HG02798 (cell line): Measurements from ENCODE around the gene IDH3G.
"Not testable (repeated sequence)": the region's sequence is repeated elsewhere in the genome, so short reads cannot be mapped to it uniquely, and the experiment has no call there.

Source experiments
- ATAC-seq: cut with Tn5 transposase; IDR thresholded peaks from one replicate; pipeline ENCODE4 v1.9.1; 2021; ENCODE audit warnings: mild to moderate bottlenecking; ENCODE audit not compliant: unreplicated experiment, poor library complexity

Gene IDH3G

DNA sequence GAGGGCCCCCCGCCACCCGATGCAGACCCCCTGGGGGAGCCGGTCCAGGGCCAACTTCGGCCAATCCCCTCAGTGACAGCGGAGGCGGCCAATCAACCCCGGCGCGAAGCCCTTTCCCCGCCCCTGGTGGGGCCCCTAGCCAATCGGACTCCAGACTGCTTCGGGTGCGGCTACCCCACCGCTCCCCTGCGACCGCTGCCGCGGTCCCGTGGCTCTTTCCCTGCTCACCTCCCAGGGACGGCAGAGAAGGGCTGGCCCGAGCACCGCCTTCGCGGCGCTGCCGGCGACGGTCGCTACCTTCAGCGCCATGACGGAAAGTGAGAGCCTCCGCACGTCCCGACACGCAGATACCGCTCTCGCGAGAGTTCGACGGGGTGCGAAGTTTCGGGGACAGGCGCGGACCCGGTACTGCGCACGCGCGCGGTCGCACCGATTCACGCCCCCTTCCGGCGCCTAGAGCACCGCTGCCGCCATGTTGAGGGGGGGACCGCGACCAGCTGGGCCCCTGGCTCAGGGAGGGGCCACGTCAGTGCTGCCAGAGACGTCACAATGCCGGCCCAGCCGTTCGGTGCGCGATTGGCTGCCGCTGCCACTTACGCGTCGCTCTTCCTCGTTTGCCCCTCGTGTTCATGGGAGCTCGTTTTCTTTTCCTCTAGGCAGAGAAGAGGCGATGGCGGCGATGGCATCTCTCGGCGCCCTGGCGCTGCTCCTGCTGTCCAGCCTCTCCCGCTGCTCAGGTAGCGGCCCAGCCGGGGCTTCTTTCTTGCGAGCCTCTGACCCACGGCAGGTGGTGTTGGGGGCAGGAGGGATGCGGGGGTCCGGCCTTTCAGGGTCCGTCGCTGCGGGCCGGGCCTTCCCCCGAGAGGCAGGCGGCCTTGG, at the start of gene IDH3G, which contains the start of gene SSR4:
IDH3G (minus strand) TSS at position 358 of the 879 bp plus-strand sequence; CDS start at position 309, 49 bp downstream.
SSR4 (plus strand) TSS at position 651 of the 879 bp plus-strand sequence; CDS start at position 671, 20 bp downstream.
- ATAC-seq, result peak; percentile 95

DNA sequence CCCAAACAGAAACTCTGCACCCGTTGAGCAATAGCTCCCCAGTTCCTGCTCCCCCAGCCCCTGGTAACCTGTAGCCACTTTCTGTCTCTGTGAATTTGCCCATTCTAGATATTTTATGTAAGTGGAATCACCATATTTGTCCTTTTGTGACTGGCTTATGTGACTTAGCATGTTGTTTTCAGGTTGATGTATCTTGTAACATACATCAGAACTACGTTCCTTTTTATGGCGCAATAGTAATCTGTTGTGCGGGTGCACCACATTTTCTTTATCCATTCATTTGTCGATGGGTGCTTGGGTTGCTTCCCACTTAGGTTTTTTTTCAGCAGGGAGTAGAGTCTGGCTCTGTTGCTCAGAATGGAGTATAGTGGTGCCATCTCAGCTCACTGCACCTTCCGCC, 42.7 kb upstream of the IDH3G start:
- no peak for ATAC-seq

GRCh38 chrX:153832728-153833127, 38.6 kb upstream of the IDH3G start:
- ATAC-seq, result no peak

GRCh38 chrX:153831429-153832150, 37.4 kb upstream of the IDH3G start:
- ATAC-seq, result no peak

GRCh38 chrX:153830640-153831428, 36.7 kb upstream of the IDH3G start:
- no peak for ATAC-seq

GRCh38 chrX:153829799-153830639, 35.8 kb upstream of the IDH3G start, which contains the start of gene PDZD4:
Gene PDZD4, minus strand, starts transcription at chrX:153830544. Its CDS starts 246 bp downstream, at chrX:153830298.
- no peak for ATAC-seq

GRCh38 chrX:153829549-153829798, 35.3 kb upstream of the IDH3G start:
- ATAC-seq, result no peak

GRCh38 chrX:153828723-153829548, 34.8 kb upstream of the IDH3G start:
- no peak for ATAC-seq

DNA sequence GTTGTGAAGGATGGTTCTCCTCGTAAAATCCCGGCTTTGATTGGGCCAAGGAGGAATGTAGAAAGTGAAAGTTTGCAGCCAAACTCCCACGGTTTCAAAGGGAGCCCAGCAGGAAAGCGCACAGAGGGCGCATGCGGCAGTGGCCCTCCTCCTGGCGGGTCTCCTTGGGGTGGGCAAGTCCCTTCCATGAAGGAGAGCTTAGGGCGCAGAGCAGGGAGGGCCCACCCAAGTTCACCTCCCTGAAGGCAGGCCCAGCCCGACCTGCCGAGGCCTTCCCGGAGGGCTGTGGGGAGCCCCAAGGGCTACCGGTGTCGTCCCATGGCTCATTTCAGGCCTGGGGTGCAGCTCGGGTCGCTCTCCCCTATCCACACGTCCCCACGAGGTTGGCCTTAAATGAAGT, 34.1 kb upstream of the IDH3G start:
- no peak for ATAC-seq

GRCh38 chrX:153827903-153828302, 33.7 kb upstream of the IDH3G start:
- no peak for ATAC-seq

- no peak for ATAC-seq
Observed at GRCh38 chrX:153827016-153827415, 32.8 kb upstream of the IDH3G start.

DNA sequence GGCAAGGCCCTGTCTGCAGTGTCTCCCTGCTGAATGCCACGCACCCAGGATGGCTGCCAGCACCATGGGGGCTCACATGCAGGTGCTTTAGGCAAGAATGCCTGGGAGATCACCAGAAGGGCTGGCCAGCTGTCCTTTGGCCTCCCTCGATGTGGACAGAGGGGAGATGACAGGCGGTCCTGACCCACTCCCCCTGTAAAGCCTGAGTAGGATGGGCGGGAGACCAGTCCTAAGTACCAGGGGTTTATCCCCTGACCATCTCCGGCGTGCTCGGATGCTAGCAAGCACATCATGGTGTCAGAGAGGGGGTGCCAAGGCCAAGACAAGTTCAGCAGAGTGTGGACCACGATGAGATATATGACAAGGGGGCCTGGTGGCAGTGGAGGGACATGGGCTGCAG, 30.9 kb upstream of the IDH3G start:
- no peak for ATAC-seq

DNA sequence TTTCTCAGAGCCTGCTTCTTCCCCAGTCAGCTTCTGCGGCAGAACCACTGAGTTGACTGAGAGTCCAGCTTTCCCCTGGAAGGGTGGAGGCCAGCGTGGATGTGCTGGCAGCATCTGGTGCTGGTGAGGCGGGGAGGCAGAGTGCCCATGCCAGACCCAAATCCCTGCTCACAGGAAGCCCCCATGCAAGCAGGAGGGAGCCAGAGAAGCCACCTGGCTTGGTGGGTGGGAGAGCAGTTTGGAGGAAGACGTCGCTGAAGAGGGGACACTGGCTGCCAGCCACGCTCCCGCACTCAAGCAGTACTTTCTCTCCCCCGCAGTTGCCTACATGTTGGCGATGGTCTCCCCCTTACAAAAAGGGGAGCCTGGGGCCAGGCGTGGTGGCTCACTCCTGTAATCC, 30.2 kb upstream of the IDH3G start:
- ATAC-seq, result no peak

DNA sequence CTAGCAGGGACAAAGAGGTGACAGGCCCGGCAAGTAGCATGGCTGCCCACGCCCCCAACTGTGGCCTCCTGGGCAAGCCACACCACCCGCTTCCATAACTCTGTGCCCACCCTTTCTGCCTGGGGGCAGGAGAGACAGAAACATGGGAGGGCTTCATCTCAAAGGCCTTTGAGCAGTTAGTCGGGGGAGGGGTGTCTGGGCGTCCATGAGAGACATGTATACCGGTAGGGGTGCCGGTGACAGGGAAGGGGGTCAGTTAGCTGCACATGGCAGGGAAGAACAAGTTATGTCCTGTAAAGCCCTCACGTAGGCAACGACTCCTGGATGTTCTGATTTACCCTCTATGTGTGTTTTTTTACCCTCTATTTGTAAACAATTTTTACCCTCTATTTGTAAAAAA, 26.9 kb upstream of the IDH3G start:
- no peak for ATAC-seq

- no peak for ATAC-seq
Observed at GRCh38 chrX:153820601-153821000, 26.4 kb upstream of the IDH3G start.

- no peak for ATAC-seq
Observed at GRCh38 chrX:153819384-153820040, 25.3 kb upstream of the IDH3G start.

GRCh38 chrX:153818571-153819383, 24.6 kb upstream of the IDH3G start:
- ATAC-seq, result no peak

DNA sequence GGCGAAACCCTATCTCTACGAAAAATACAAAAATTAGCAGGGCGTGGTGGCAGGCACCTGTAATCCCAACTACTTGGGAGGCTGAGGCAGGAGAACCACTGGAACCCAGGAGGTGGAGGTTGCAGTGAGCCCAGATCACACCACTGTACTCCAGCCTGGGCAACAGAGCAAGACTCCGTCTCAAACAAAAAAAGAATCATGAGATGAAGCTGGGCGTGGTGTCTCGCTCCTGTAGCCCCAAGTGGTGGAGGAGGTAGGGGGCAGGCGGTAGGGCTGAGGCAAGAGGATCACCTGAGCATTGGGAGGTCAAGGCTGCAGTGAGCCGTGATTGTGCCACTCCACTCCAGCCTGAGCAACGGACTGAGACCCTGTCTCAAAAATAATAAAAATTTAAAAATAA, 23.9 kb upstream of the IDH3G start:
- not testable (repeated sequence) for ATAC-seq
